Measurements from ENCODE around the gene IGFL3. TPM values are rescaled to one million over a fixed set of nuclear protein-coding genes. Genes with fewer than 3 reads are reported as not detected.
"Not testable (repeated sequence)": the region's sequence is repeated elsewhere in the genome, so short reads cannot be mapped to it uniquely, and the experiment has no call there.

IGFL3 gene
- total and polyA plus RNA-seq, 2 experiments from 2014 or later = 2.6 to 5.5 TPM

GRCh38 chr19:46111376-46111775, 13.1 kb downstream of the IGFL3 start:
- Histone ChIP-seq H2AFZ (no peak overlapping the region), H4K20me1 (ENCODE audit: insufficient read depth, poor library complexity, severe bottlenecking) (no peaks in the 10 kb centered on the region), H3K4me3 (no peak overlapping the region), H3K27me3 (peaks cover 8% of the 10 kb centered on the region), H3K4me2 (no peak overlapping the region), H3K4me1 (ENCODE audit: insufficient read depth) (peaks cover 8% of the 10 kb centered on the region), H3K36me3 (replicated peaks; ENCODE audit: insufficient read depth, low read depth) (no peaks in the 10 kb centered on the region), H3K79me2 (no peaks in the 10 kb centered on the region), H3K27ac (no peak overlapping the region), H3K9me2 (replicated peaks; ENCODE audit: insufficient read depth) (no peaks in the 10 kb centered on the region), H3K9me3 (ENCODE audit: low read depth) (no peaks in the 10 kb centered on the region)
- no peak for DNase-seq (ENCODE audit: low spot score)
- TF ChIP-seq EZH2 (IDR thresholded peaks at IDR 0.05; ENCODE audit: borderline replicate concordance) (no peak), EZH2phosphoT487 (IDR thresholded peaks at IDR 0.05; ENCODE audit: low read depth, severe bottlenecking, unreplicated experiment) (no peak), CTCF (IDR thresholded peaks at IDR 0.05; ENCODE audit: poor library complexity) (no peak)
- 88% methylated on average over 3 of the region's 3 CpGs for WGBS (ENCODE audit: low lambda C conversion rate, missing lambda C conversion rate)

GRCh38 chr19:46109876-46110275, 14.6 kb downstream of the IGFL3 start:
- TF ChIP-seq CTCF (IDR thresholded peaks at IDR 0.05; ENCODE audit: poor library complexity) (no peak), EZH2phosphoT487 (IDR thresholded peaks at IDR 0.05; ENCODE audit: low read depth, severe bottlenecking, unreplicated experiment) (no peak), EZH2 (IDR thresholded peaks at IDR 0.05; ENCODE audit: borderline replicate concordance) (no peak)
- no peak overlapping the region for H3K4me2 ChIP-seq
- no peak overlapping the region for H3K4me3 ChIP-seq
- H3K4me1 ChIP-seq (ENCODE audit: insufficient read depth) = no peaks in the 10 kb centered on the region
- no peak for DNase-seq (ENCODE audit: low spot score)
- 49% methylated on average over 6 of the region's 6 CpGs for WGBS (ENCODE audit: low lambda C conversion rate, missing lambda C conversion rate)
- H3K9me3 ChIP-seq (ENCODE audit: low read depth) = no peaks in the 10 kb centered on the region
- no peaks in the 10 kb centered on the region for H3K36me3 ChIP-seq (replicated peaks; ENCODE audit: insufficient read depth, low read depth)
- H3K27ac ChIP-seq = no peak overlapping the region
- peaks cover 8% of the 10 kb centered on the region for H3K27me3 ChIP-seq
- H3K9me2 ChIP-seq (replicated peaks; ENCODE audit: insufficient read depth) = no peaks in the 10 kb centered on the region
- H3K79me2 ChIP-seq = no peaks in the 10 kb centered on the region
- H4K20me1 ChIP-seq (ENCODE audit: insufficient read depth, poor library complexity, severe bottlenecking) = no peaks in the 10 kb centered on the region
- no peak overlapping the region for H2AFZ ChIP-seq

GRCh38 chr19:46107371-46107770, 17.1 kb downstream of the IGFL3 start:
- H3K36me3 ChIP-seq (replicated peaks; ENCODE audit: insufficient read depth, low read depth) = no peaks in the 10 kb centered on the region
- no peak overlapping the region for H3K27ac ChIP-seq
- no peak for DNase-seq (ENCODE audit: low spot score)
- 87% methylated on average over 6 of the region's 6 CpGs for WGBS (ENCODE audit: low lambda C conversion rate, missing lambda C conversion rate)
- H3K27me3 ChIP-seq = peaks cover 5% of the 10 kb centered on the region
- H3K4me1 ChIP-seq (ENCODE audit: insufficient read depth) = no peaks in the 10 kb centered on the region
- H4K20me1 ChIP-seq (ENCODE audit: insufficient read depth, poor library complexity, severe bottlenecking) = no peaks in the 10 kb centered on the region
- H3K4me2 ChIP-seq = no peak overlapping the region
- H3K9me2 ChIP-seq (replicated peaks; ENCODE audit: insufficient read depth) = no peaks in the 10 kb centered on the region
- no peaks in the 10 kb centered on the region for H3K79me2 ChIP-seq
- no peak overlapping the region for H3K4me3 ChIP-seq
- no peak overlapping the region for H2AFZ ChIP-seq
- H3K9me3 ChIP-seq (ENCODE audit: low read depth) = no peaks in the 10 kb centered on the region
- TF ChIP-seq CTCF (IDR thresholded peaks at IDR 0.05; ENCODE audit: poor library complexity) (no peak), EZH2phosphoT487 (IDR thresholded peaks at IDR 0.05; ENCODE audit: low read depth, severe bottlenecking, unreplicated experiment) (no peak), EZH2 (IDR thresholded peaks at IDR 0.05; ENCODE audit: borderline replicate concordance) (no peak)

- H3K4me3 ChIP-seq; H3K79me2 ChIP-seq; DNase-seq (ENCODE audit: low spot score); H3K4me2 ChIP-seq; H3K9me2 ChIP-seq (replicated peaks; ENCODE audit: insufficient read depth); H3K27me3 ChIP-seq; H2AFZ ChIP-seq; H4K20me1 ChIP-seq (ENCODE audit: insufficient read depth, poor library complexity, severe bottlenecking); H3K9me3 ChIP-seq (ENCODE audit: low read depth); H3K4me1 ChIP-seq (ENCODE audit: insufficient read depth); H3K36me3 ChIP-seq (replicated peaks; ENCODE audit: insufficient read depth, low read depth): not testable (repeated sequence)
- WGBS (ENCODE audit: low lambda C conversion rate, missing lambda C conversion rate) = 78% methylated on average over 7 of the region's 7 CpGs
- H3K27ac ChIP-seq = peak overlapping the region; percentile 19
Observed at GRCh38 chr19:46102333-46102732, 22.2 kb downstream of the IGFL3 start.

All from hepatocyte (in vitro differentiated cells).